GM18868 (cell line): Measurements from ENCODE around the gene ZNF12.

Source experiments
- ATAC-seq: cut with Tn5 transposase; IDR thresholded peaks from one replicate; pipeline ENCODE4 v1.9.1; 2021; ENCODE audit warnings: mild to moderate bottlenecking, moderate library complexity; ENCODE audit not compliant: unreplicated experiment

ZNF12 gene

DNA sequence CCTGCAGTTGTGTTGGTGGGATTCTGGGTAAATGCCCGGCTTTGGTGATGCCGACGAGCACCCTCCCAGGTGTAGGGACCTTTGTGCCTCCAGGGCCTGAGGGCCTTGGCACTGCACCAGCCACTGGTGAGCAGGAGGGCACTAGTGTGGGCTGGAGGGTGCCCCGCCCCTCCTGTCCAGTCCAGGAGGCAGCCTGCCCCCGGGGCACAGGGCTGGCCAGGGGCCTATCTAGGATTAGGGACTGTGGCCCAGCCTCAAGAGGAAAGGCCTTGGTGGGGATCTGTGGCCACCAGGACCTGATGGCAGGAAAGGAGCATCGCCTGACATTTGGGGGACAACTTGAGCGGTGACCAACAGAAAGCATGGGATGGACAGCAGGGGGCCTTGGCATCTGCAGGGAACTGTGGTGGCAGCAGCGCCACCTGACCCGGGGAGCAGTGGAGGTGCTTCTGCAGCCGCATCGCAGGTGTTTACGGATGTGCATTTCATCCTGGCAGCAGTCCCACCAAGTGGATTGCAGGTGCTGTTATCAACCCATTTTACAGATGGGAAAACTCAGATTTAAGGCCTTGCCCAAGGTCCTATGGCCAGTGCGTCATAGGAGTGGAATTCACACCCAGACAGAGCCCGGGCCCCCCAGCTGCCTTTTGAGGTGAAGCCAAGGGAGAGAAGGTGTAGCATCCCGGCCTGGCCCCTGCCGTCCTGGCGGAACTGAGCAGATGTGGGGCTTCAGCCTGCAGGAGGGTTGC is 58.5 kb downstream of the ZNF12 start:
- ATAC-seq = no peak

DNA sequence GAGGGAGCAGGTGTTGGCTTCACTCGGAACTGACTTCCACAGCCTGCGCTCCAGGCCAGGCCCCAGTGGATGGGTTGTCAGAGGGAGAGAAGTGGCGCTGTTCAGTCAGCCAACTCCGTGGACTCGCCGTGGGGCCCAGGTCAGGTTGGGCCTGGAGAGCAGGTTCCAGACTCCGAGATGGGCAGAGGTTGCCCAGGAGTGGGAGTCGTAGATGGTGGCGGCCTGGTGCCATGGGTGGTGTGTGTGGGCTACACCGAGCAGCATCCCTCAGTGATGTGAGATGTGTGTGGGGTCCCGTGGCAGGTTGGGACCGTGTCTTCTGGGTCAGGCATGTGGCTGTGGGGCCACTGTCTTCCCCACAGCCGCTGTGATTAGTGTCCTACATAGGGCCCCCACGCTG is 59.2 kb downstream of the ZNF12 start:
- no peak for ATAC-seq

DNA sequence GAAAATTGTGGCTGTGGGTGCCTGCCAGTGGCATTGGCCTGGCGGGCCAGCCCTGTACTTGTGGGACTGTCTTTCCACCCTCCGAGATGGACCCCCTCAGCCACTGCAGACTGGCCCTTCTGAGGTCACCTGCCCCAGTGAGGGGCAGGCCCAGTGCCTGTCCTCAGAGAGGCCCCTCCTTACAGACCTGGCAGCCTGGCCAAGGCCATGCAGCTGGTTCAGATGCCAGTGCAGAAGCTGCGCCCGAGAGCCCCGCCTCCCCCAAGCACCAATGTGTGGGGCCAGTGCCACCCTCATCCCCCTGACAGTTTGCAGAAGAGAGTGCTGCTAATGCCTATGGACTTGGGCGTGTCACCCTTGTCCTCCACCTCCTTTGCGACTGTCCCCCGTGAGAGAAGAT is 59.7 kb downstream of the ZNF12 start:
- ATAC-seq = no peak

GRCh38 chr7:6646465-6646864 is 60.3 kb downstream of the ZNF12 start:
- no peak for ATAC-seq

DNA sequence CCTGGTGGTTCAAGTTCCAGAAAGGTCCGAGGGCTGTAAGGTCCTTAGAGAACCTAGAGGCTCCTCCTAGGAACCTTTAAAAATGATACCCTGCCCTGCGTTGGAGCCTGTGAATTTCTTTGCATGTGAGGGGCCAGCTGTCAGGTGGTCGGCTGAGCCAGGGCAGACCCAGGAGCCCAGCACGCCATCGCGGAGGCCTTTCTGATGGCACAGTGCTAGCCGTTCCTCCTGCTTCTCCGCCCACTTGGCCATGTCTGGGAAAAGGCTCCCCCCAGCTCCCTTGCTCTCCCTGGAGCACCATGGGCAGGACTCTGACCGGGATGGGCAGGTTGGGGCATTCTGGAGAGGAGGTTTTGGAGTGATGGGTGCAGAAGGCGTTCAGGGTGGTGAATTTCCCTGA is 62.0 kb downstream of the ZNF12 start:
- ATAC-seq = no peak

- no peak for ATAC-seq
Measured at GRCh38 chr7:6643915-6644625, 62.7 kb downstream of the ZNF12 start.

GRCh38 chr7:6642861-6643640 is 63.7 kb downstream of the ZNF12 start:
- ATAC-seq = no peak

GRCh38 chr7:6642239-6642839 is 64.4 kb downstream of the ZNF12 start:
- no peak for ATAC-seq

DNA sequence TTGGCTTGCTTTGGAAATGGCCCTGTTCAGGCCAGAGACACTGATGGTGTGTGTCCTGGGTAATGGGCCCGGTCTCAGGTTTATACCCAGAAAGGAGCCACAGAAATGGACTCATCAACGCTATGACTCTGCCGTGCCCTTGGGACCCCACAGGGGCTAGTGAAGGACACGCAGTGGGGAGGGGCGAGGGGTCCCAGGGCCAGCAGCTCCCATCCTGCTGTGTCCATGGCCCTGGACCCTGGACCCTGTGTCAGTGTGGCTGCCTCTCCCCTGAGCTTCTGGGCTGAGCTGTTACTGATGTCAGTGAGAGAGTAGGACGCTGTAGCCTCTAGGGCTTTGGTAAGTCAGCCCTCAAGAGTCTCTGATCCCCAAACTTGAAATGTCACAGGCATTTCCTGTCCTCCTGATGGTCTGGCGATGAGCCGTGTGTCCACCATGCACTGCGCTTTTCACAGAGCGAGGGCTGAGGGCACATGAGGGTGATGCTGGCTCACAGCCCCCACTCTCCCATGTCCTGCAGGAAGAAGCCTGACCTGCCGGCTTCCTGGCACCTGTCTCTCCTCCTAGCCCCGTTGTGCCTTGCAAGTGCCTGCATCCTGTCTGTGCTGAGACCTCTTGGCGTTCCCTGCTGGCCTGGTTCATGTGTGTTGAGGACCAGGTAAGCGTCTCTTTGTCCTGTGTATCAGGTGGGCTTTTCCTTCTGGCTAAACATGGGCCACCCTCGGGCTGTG is 65.3 kb downstream of the ZNF12 start:
- no peak for ATAC-seq

DNA sequence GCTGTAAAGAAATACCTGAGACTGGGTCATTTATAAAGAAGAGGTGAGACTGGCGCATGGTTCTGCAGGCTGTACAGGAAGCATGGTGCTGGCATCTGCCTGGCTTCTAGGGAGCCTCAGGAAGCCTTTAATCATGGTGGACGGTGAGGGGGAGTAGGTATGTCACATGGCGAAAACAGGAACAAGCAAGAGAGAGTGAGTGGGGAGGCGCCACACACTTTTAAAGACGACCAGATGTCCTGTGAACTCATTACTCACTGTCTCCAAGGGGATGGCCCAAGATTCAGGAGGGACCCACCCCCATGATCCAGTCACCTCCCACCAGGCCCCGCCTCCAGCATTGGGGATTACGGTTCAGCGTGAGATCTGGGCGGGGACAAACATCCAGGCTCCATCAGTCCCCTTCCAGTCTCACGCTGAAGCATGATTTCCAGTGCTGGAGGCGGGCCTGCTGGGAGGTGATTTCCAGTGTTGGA is 66.5 kb downstream of the ZNF12 start:
- ATAC-seq = no peak

GRCh38 chr7:6639627-6640026 is 67.1 kb downstream of the ZNF12 start:
- no peak for ATAC-seq

- ATAC-seq = no peak
Measured at GRCh38 chr7:6639032-6639431, 67.7 kb downstream of the ZNF12 start.
